Prostate gland (tissue), 2 donors: ENCODE results near the gene REN.

Experiments used
- POLR2A ChIP-seq: fragments of 450-650 bp; IDR thresholded peaks from one replicate; pipeline ENCODE4 v1.6.1; 2016; ENCODE audit warnings: antibody characterized with exemption, mild to moderate bottlenecking
- TF ChIP-seq, protein P1 (sequence below), 4 experiments: fragments of 200-600 bp in 2 of 4; fragments of 450-650 bp in 2 of 4; sonication (generic) in 2 of 4; IDR thresholded peaks; 1 replicate in 3 of 4; 2 replicates in 1 of 4; pipeline ENCODE4 v1.5.1; 2016 to 2019; ENCODE audit warnings: antibody characterized with exemption in 4 of 4, mild to moderate bottlenecking in 2 of 4, moderate library complexity in 2 of 4

GRCh38 chr1:204192589-204193352 is 26.6 kb upstream of the REN start:
- TF ChIP-seq, protein P1, sequence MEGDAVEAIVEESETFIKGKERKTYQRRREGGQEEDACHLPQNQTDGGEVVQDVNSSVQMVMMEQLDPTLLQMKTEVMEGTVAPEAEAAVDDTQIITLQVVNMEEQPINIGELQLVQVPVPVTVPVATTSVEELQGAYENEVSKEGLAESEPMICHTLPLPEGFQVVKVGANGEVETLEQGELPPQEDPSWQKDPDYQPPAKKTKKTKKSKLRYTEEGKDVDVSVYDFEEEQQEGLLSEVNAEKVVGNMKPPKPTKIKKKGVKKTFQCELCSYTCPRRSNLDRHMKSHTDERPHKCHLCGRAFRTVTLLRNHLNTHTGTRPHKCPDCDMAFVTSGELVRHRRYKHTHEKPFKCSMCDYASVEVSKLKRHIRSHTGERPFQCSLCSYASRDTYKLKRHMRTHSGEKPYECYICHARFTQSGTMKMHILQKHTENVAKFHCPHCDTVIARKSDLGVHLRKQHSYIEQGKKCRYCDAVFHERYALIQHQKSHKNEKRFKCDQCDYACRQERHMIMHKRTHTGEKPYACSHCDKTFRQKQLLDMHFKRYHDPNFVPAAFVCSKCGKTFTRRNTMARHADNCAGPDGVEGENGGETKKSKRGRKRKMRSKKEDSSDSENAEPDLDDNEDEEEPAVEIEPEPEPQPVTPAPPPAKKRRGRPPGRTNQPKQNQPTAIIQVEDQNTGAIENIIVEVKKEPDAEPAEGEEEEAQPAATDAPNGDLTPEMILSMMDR (IDR thresholded peaks at IDR 0.05), result no peak
- no peak for TF ChIP-seq POLR2A
